HepG2 (cell line): ENCODE results near the gene DPM1. TPM values are rescaled to one million over a fixed set of nuclear protein-coding genes. Genes with fewer than 3 reads are reported as not detected.

Source experiments
- BCL6 ChIP-seq: IDR thresholded peaks from 2 replicates; pipeline ENCODE4 v1.6.1; 2016; ENCODE audit warnings: missing genetic modification reagents, missing compliant biosample characterization
- ELF3 ChIP-seq: IDR thresholded peaks from 2 replicates; pipeline ENCODE4 v1.6.1; 2016; ENCODE audit warnings: missing genetic modification reagents, missing compliant biosample characterization
- FOXA1 ChIP-seq, 2 experiments: fragments of 450-650 bp in 1 of 2; sonication (generic) in 1 of 2; formaldehyde crosslinking in 1 of 2; IDR thresholded peaks; 2 replicates each; pipeline versions ENCODE4 v1.4.0 to v1.6.1; 2016 to 2020; ENCODE audit warnings: missing genetic modification reagents in 1 of 2
- FOXK1 ChIP-seq: sonication (generic); formaldehyde crosslinking; IDR thresholded peaks from 2 replicates; pipeline ENCODE4 v1.4.0; 2020; ENCODE audit warnings: low read depth, missing genetic modification reagents, borderline replicate concordance
- HNRNPLL ChIP-seq: fragments of 200-400 bp; formaldehyde crosslinking; IDR thresholded peaks from 2 replicates; pipeline ENCODE4 v1.6.1; 2017; ENCODE audit warnings: mild to moderate bottlenecking, low read depth, low read length; ENCODE audit not compliant: poor library complexity, severe bottlenecking
- HOXA3 ChIP-seq: sonication (generic); formaldehyde crosslinking; IDR thresholded peaks from 2 replicates; pipeline ENCODE4 v1.5.0; 2020; ENCODE audit warnings: missing genetic modification reagents
- MTA1 ChIP-seq: sonication (generic); formaldehyde crosslinking; IDR thresholded peaks from 2 replicates; pipeline ENCODE4 v1.4.0; 2020; ENCODE audit warnings: missing genetic modification reagents, mild to moderate bottlenecking, borderline replicate concordance
- MXD3 ChIP-seq: IDR thresholded peaks from 2 replicates; pipeline ENCODE4 v1.6.1; 2016; ENCODE audit warnings: mild to moderate bottlenecking, missing biosample characterization, missing genetic modification reagents
- NCOR1 ChIP-seq: fragments of 200-600 bp; sonication (generic); IDR thresholded peaks from 2 replicates; pipeline ENCODE4 v1.7.0; 2017; ENCODE audit warnings: antibody characterized with exemption, low read length, borderline replicate concordance
- NR2F6 ChIP-seq, 2 experiments: IDR thresholded peaks; 2 replicates each; pipeline ENCODE4 v1.6.1; 2016; ENCODE audit warnings: antibody characterized with exemption in 1 of 2, mild to moderate bottlenecking in 1 of 2
- REL ChIP-seq: sonication (generic); formaldehyde crosslinking; conservative IDR thresholded peaks from 2 replicates; pipeline ENCODE4 v1.8.0; 2022; ENCODE audit warnings: mild to moderate bottlenecking, missing genetic modification reagents, moderate library complexity
- RXRA ChIP-seq: sonication (generic); formaldehyde crosslinking; IDR thresholded peaks from 2 replicates; pipeline ENCODE4 v1.5.1; 2020; ENCODE audit warnings: missing genetic modification reagents
- SOX5 ChIP-seq: IDR thresholded peaks from 2 replicates; pipeline ENCODE4 v1.6.1; 2016; ENCODE audit warnings: borderline replicate concordance
- XBP1 ChIP-seq: sonication (generic); formaldehyde crosslinking; IDR thresholded peaks from 2 replicates; pipeline ENCODE4 v1.5.0; 2020; ENCODE audit warnings: missing genetic modification reagents
- YEATS2 ChIP-seq: sonication (generic); formaldehyde crosslinking; IDR thresholded peaks from 2 replicates; pipeline ENCODE4 v1.4.0; 2020; ENCODE audit warnings: missing genetic modification reagents, borderline replicate concordance
- ZBTB26 ChIP-seq: IDR thresholded peaks from 2 replicates; pipeline ENCODE4 v1.6.1; 2016; ENCODE audit warnings: missing compliant biosample characterization, missing genetic modification reagents, borderline replicate concordance
- ZGPAT ChIP-seq: IDR thresholded peaks from 2 replicates; pipeline ENCODE4 v1.6.1; 2016; ENCODE audit warnings: mild to moderate bottlenecking
- ZNF282 ChIP-seq: fragments of 450-650 bp; IDR thresholded peaks from 2 replicates; pipeline ENCODE4 v1.6.1; 2018; ENCODE audit not compliant: partially characterized antibody
- polyA plus RNA-seq, 8 experiments: library from polyadenylated mRNA; depleted of rRNA in 3 of 8; stranded (reverse) in 7 of 8; unstranded in 1 of 8; fragments of >200 nt; fragmentation: Illumina TruSeq in 4 of 8; extraction: Trizol in 4 of 8; gene quantifications; 2 replicates each; pipeline versions ENCODE4 v1.2.1 to v1.2.3, GENCODE V29; 2011 to 2016; ENCODE audit warnings: low read depth in 4 of 8, missing spikeins in 1 of 8, mixed read lengths in 1 of 8; ENCODE audit not compliant: insufficient read depth in 1 of 8
- total RNA-seq, 5 experiments: library from RNA; depleted of rRNA; stranded (reverse); fragments of >200 nt; fragmentation: Illumina TruSeq; extraction: Trizol; gene quantifications; 2 replicates each; pipeline ENCODE4 v1.2.3, GENCODE V29; 2016; ENCODE audit warnings: low read depth in 1 of 5
- TF ChIP-seq, protein P1 (sequence below): sonication (generic); formaldehyde crosslinking; IDR thresholded peaks from 2 replicates; pipeline ENCODE4 v1.8.0; 2022; ENCODE audit warnings: mild to moderate bottlenecking, missing genetic modification reagents, borderline replicate concordance
- TF ChIP-seq, protein P2 (sequence below): sonication (generic); formaldehyde crosslinking; conservative IDR thresholded peaks from 2 replicates; pipeline ENCODE4 v1.4.0; 2020; ENCODE audit warnings: mild to moderate bottlenecking, missing genetic modification reagents, moderate library complexity

DPM1 gene
- total and polyA plus RNA-seq, 2 of the 13 experiments (the other 11 are each of a cell fraction or from before 2014, with no cell fraction given): 83.2 to 161 TPM

- TF ChIP-seq ZBTB26 (CRISPR knock-in tag) (0 out of 2 replicates have a peak, but pooled peaks have one; percentile 14), ZNF282 (no peak), HOXA3 (CRISPR knock-in tag) (peak; percentile 23; the same call in 1 of the 2 replicates), MXD3 (CRISPR knock-in tag) (0 out of 2 replicates have a peak, but pooled peaks have one; percentile 28), FOXA1 (IDR thresholded peaks at IDR 0.05) (peak; percentile 31; the same call in 1 of the 2 replicates), FOXA1 (CRISPR knock-in tag; IDR thresholded peaks at IDR 0.05) (peak; percentile 54; the same call in 1 of the 2 replicates), REL (CRISPR knock-in tag) (no peak), FOXK1 (CRISPR knock-in tag) (peak; percentile 46; the same call in 1 of the 2 replicates), XBP1 (CRISPR knock-in tag) (no peak), ELF3 (CRISPR knock-in tag) (peak; percentile 64; the same call in 1 of the 2 replicates), NR2F6 (IDR thresholded peaks at IDR 0.05) (peak; percentile 30; the same call in 1 of the 2 replicates), NR2F6 (CRISPR knock-in tag; IDR thresholded peaks at IDR 0.05) (no peak), BCL6 (CRISPR knock-in tag) (peak; percentile 30; the same call in 1 of the 2 replicates), ZGPAT (peak; percentile 46; the same call in 1 of the 2 replicates), YEATS2 (CRISPR knock-in tag) (peak; percentile 23; the same call in 1 of the 2 replicates), SOX5 (CRISPR knock-in tag) (peak; percentile 92), MTA1 (CRISPR knock-in tag) (0 out of 2 replicates have a peak, but pooled peaks have one; percentile 38), HNRNPLL (no peak), RXRA (CRISPR knock-in tag) (0 out of 2 replicates have a peak, but pooled peaks have one; percentile 36), NCOR1 (peak; percentile 66; the same call in 1 of the 2 replicates)
- TF ChIP-seq, protein P1, sequence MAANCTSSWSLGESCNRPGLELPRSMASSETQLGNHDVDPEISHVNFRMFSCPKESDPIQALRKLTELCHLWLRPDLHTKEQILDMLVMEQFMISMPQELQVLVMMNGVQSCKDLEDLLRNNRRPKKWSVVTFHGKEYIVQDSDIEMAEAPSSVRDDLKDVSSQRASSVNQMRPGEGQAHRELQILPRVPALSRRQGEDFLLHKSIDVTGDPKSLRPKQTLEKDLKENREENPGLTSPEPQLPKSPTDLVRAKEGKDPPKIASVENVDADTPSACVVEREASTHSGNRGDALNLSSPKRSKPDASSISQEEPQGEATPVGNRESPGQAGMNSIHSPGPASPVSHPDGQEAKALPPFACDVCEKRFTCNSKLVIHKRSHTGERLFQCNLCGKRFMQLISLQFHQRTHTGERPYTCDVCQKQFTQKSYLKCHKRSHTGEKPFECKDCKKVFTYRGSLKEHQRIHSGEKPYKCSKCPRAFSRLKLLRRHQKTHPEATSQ (CRISPR knock-in tag): no peak
- TF ChIP-seq, protein P2, sequence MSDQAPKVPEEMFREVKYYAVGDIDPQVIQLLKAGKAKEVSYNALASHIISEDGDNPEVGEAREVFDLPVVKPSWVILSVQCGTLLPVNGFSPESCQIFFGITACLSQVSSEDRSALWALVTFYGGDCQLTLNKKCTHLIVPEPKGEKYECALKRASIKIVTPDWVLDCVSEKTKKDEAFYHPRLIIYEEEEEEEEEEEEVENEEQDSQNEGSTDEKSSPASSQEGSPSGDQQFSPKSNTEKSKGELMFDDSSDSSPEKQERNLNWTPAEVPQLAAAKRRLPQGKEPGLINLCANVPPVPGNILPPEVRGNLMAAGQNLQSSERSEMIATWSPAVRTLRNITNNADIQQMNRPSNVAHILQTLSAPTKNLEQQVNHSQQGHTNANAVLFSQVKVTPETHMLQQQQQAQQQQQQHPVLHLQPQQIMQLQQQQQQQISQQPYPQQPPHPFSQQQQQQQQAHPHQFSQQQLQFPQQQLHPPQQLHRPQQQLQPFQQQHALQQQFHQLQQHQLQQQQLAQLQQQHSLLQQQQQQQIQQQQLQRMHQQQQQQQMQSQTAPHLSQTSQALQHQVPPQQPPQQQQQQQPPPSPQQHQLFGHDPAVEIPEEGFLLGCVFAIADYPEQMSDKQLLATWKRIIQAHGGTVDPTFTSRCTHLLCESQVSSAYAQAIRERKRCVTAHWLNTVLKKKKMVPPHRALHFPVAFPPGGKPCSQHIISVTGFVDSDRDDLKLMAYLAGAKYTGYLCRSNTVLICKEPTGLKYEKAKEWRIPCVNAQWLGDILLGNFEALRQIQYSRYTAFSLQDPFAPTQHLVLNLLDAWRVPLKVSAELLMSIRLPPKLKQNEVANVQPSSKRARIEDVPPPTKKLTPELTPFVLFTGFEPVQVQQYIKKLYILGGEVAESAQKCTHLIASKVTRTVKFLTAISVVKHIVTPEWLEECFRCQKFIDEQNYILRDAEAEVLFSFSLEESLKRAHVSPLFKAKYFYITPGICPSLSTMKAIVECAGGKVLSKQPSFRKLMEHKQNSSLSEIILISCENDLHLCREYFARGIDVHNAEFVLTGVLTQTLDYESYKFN: peak; percentile 72
These were observed 63.1 kb downstream of the DPM1 start (continued) for GRCh38 chr20:50895111-50895830.
